GM23338 (cell line): ENCODE results near the gene C1QTNF8. TPM values are rescaled to one million over a fixed set of nuclear protein-coding genes. Genes with fewer than 3 reads are reported as not detected.

Source experiments
- polyA plus RNA-seq: library from polyadenylated mRNA; unstranded; fragments of >200 nt; fragmentation: Nextera tagmentation; extraction: Ambion mirVana; gene quantifications from 2 replicates; pipeline ENCODE4 v1.2.1, GENCODE V29; 2016
- total RNA-seq: library from RNA; depleted of rRNA; stranded (reverse); fragments of >200 nt; shearing (Covaris generic); gene quantifications from 2 replicates; pipeline ENCODE4 v1.2.3, GENCODE V29; 2014; rRNA removed

The C1QTNF8 gene
- total and polyA plus RNA-seq, 2 experiments from 2014 or later = not detected

Other genes with a start within 250 kb of the C1QTNF8 start
- gene LMF1, start 125.3 kb downstream of the C1QTNF8 start, total RNA-seq = 2.9 and 10.1 TPM in 2 replicates
- 3.6 and 4.2 TPM in 2 replicates for gene LMF1, start 125.3 kb downstream of the C1QTNF8 start, polyA plus RNA-seq
- gene SOX8, start 114.5 kb downstream of the C1QTNF8 start, total RNA-seq = 17.2 and 26.2 TPM in 2 replicates
- gene SOX8, start 114.5 kb downstream of the C1QTNF8 start, polyA plus RNA-seq = 5.7 and 6.7 TPM in 2 replicates
- gene SSTR5, start 23.5 kb downstream of the C1QTNF8 start, total RNA-seq = 1.0 TPM in 1 of 2 replicates, not detected in the other
- 0.60 TPM in 1 of 2 replicates, not detected in the other for gene SSTR5, start 23.5 kb downstream of the C1QTNF8 start, polyA plus RNA-seq
- gene CACNA1H, start 56.9 kb upstream of the C1QTNF8 start, total RNA-seq = 34.5 and 43.3 TPM in 2 replicates
- gene CACNA1H, start 56.9 kb upstream of the C1QTNF8 start, polyA plus RNA-seq = 3.5 and 3.8 TPM in 2 replicates
- gene TPSG1, start 129.0 kb upstream of the C1QTNF8 start, total RNA-seq = not detected in 2 replicates
- 0.56 and 0.81 TPM in 2 replicates for gene TPSG1, start 129.0 kb upstream of the C1QTNF8 start, polyA plus RNA-seq
- gene TPSB2, start 133.9 kb upstream of the C1QTNF8 start, total RNA-seq = not detected in 2 replicates
- gene TPSB2, start 133.9 kb upstream of the C1QTNF8 start, polyA plus RNA-seq = 0.23 TPM in 1 of 2 replicates, not detected in the other
- gene TPSAB1, start 144.5 kb upstream of the C1QTNF8 start, total RNA-seq = not detected in 2 replicates
- not detected in 2 replicates for gene TPSAB1, start 144.5 kb upstream of the C1QTNF8 start, polyA plus RNA-seq
- gene TPSD1, start 159.8 kb upstream of the C1QTNF8 start, total RNA-seq = 0.17 TPM in 1 of 2 replicates, not detected in the other
- not detected in 2 replicates for gene TPSD1, start 159.8 kb upstream of the C1QTNF8 start, polyA plus RNA-seq
- 116 and 117 TPM in 2 replicates for gene UBE2I, start 213.4 kb upstream of the C1QTNF8 start, total RNA-seq
- 216 and 220 TPM in 2 replicates for gene UBE2I, start 213.4 kb upstream of the C1QTNF8 start, polyA plus RNA-seq
- 13.0 and 23.0 TPM in 2 replicates for gene BAIAP3, start 237.4 kb upstream of the C1QTNF8 start, total RNA-seq
- 4.2 and 5.2 TPM in 2 replicates for gene BAIAP3, start 237.4 kb upstream of the C1QTNF8 start, polyA plus RNA-seq